Lower lobe of right lung (tissue), 2 donors: Measurements from ENCODE around the gene PEX11G. TPM values are rescaled to one million over a fixed set of nuclear protein-coding genes. Genes with fewer than 3 reads are reported as not detected.
A peak's percentile ranks its signal among the peaks of the same experiment; 100 is the strongest.

Source experiments
- ATAC-seq, 2 donors: fragments of 200-7000 bp; cut with Tn5 transposase; one replicate each; pipeline ENCODE4 v1.9.1; 2020 to 2022; ENCODE audit warnings: mild to moderate bottlenecking in 2 of 2, moderate library complexity in 2 of 2
- DNase-seq: peaks from one replicate; pipeline ENCODE4 v3.0.0-alpha.2; 2020
- H3K27ac ChIP-seq: fragments of 200-600 bp; one replicate; pipeline ENCODE4 v1.8.0; 2022
- H3K27me3 ChIP-seq: fragments of 200-600 bp; one replicate; pipeline ENCODE4 v1.8.0; 2022; ENCODE audit warnings: low read depth
- H3K36me3 ChIP-seq: fragments of 200-600 bp; one replicate; pipeline ENCODE4 v1.8.0; 2022; ENCODE audit warnings: mild to moderate bottlenecking
- H3K4me1 ChIP-seq: fragments of 200-600 bp; one replicate; pipeline ENCODE4 v1.8.0; 2022
- H3K4me3 ChIP-seq: fragments of 200-600 bp; one replicate; pipeline ENCODE4 v1.8.0; 2022; ENCODE audit warnings: mild to moderate bottlenecking
- H3K9me3 ChIP-seq: fragments of 200-600 bp; one replicate; pipeline ENCODE4 v1.8.0; 2022
- intact Hi-C: fragments of 100-400 bp; cut with DNase I; formaldehyde crosslinking; loops from one replicate; pipeline ENCODE4 v1.11.0; 2022
- total RNA-seq: library from RNA; stranded (reverse); fragmentation: NEBNext Ultra II Directional; extraction: Animal tissue kit (Norgen Biotek cat#: 25700); gene quantifications from one replicate; pipeline ENCODE4 v1.2.1, GENCODE V29; 2021
- TF ChIP-seq, protein P1 (sequence below): fragments of 200-600 bp; IDR thresholded peaks from one replicate; pipeline ENCODE4 v1.8.0; 2022; ENCODE audit warnings: antibody characterized with exemption, mild to moderate bottlenecking
- donor health status: DM: no; HTN: yes; CAD: no; lungs with severe emphysema.

PEX11G gene
- total RNA-seq, 1 donor from 2014 or later, result 3.8 TPM

DNA sequence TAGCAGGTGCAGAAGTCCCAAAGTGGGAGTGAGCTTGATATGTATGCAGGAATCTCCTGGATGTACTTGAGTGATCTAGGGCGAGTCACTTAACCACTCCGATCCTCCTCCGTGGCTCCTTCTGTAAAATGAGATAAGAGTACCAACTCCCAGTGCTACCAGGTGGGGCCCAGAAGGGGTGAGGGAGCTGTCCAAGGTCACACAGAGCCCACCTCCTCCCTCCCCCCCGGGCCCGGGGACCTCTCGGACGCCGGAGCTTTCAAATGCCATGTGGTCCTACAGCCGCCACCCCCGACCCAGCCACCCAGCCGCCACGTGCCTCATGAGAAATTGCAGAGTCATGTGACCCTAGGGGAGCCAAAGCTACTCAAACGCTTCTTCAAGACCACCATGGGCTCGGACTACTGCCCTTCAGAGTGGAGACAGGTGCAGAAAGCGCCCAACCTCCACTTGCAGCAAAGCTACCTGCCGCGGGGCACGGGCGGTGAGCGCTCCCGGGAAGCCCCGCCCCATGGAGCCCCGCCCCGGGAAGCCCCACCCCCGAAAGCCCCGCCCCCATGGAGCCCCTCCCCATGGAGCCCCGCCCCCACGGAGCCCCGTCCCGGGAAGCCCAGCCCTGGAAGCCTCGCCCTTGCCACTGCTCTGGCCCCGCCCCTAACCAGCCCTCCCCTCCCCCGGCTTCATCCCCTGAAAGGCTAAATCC lies 17.0 kb upstream of the PEX11G start:
- intact Hi-C loops, result no loop called here
- no peak for DNase-seq
- TF ChIP-seq, protein P1, sequence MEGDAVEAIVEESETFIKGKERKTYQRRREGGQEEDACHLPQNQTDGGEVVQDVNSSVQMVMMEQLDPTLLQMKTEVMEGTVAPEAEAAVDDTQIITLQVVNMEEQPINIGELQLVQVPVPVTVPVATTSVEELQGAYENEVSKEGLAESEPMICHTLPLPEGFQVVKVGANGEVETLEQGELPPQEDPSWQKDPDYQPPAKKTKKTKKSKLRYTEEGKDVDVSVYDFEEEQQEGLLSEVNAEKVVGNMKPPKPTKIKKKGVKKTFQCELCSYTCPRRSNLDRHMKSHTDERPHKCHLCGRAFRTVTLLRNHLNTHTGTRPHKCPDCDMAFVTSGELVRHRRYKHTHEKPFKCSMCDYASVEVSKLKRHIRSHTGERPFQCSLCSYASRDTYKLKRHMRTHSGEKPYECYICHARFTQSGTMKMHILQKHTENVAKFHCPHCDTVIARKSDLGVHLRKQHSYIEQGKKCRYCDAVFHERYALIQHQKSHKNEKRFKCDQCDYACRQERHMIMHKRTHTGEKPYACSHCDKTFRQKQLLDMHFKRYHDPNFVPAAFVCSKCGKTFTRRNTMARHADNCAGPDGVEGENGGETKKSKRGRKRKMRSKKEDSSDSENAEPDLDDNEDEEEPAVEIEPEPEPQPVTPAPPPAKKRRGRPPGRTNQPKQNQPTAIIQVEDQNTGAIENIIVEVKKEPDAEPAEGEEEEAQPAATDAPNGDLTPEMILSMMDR, result no peak

DNA sequence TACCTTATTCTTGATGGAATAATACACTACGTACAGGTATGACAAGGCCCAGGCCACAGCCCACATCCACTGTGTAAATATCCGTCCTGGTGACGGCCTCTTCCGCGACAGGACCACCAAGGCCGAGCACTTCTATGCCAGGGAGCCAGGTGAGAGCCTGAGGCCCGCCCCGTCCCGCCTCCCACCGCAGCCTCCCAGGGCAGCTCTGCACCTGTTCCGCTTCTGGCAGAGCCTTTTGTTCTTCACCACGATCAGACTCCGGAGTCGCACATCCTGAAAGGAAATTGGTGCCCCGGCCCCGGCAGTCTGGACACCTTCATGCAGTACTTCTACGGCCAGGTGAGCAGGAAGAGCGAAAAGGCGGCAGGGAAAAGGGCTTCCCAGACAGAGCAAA lies 16.4 kb upstream of the PEX11G start:
- DNase-seq, result no peak
- H3K4me3 ChIP-seq, result peak overlapping the region; percentile 29

More for the DNA sequence above, 17.0 kb upstream of the PEX11G start:
- Histone ChIP-seq H3K36me3 (no peaks in the 10 kb centered on the region), H3K27me3 (peaks cover 19% of the 10 kb centered on the region), H3K9me3 (no peaks in the 10 kb centered on the region), H3K4me3 (peak overlapping the region; percentile 29), H3K27ac (no peak overlapping the region), H3K4me1 (peaks cover 16% of the 10 kb centered on the region)
- ATAC-seq, result peak; percentile 74 to 78

DNA sequence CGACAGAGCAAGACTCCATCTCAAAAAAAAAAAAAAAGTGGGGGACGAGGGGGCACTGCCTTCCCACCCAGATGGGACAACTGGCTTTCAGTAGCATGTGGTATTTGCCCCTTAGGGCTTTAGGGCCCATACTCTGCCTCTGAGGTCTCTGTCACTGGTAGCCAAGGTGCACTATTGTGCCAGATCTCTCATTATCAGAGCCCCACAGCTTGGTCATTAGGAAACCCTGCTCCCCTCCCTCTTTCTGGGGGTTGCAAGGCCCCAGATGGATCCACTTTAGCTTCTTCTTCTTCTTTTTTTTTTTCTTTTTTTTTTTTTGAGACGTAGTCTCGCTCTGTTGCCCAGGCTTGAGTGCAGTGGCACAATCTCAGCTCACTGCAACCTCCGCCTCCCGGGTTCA lies 15.8 kb upstream of the PEX11G start:
- DNase-seq (no peak), ATAC-seq (no peak)
- H3K27me3 ChIP-seq, result peaks cover 28% of the 10 kb centered on the region
- TF ChIP-seq, protein P1, result no peak
- intact Hi-C loops, result no loop called here
- H3K9me3 ChIP-seq, result no peaks in the 10 kb centered on the region
- H3K4me1 ChIP-seq, result peaks cover 19% of the 10 kb centered on the region
- H3K27ac ChIP-seq, result no peak overlapping the region
- H3K4me3 ChIP-seq, result no peak overlapping the region
- H3K36me3 ChIP-seq, result no peaks in the 10 kb centered on the region

More for the DNA sequence above, 16.4 kb upstream of the PEX11G start:
- peaks cover 19% of the 10 kb centered on the region for H3K4me1 ChIP-seq
- H3K9me3 ChIP-seq, result no peaks in the 10 kb centered on the region
- H3K27me3 ChIP-seq, result peaks cover 25% of the 10 kb centered on the region
- intact Hi-C loops, result no loop called here
- ATAC-seq, result no peak
- no peaks in the 10 kb centered on the region for H3K36me3 ChIP-seq
- TF ChIP-seq, protein P1, result no peak
- H3K27ac ChIP-seq, result no peak overlapping the region

DNA sequence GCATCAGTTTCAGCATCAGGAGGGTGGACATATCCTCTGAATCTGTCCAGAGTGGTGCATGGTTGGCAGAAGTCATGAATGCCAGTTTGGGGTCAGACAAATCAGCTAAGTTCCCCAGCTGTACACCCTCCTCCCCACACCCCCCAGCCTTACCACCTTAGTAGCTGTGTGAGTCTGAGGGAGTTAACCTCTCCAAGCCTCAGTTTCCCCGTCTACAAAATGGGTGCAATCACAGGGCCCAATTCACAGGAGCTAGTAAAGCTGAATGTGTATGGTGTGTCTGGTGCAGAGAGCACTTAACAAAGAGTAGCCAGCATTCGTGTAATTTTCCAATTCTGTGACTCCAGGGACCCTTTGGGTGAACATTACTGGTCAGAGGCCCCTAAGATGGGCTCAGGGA lies 13.7 kb upstream of the PEX11G start:
- Histone ChIP-seq H3K4me1 (peaks cover 19% of the 10 kb centered on the region), H3K27me3 (peaks cover 28% of the 10 kb centered on the region), H3K9me3 (no peaks in the 10 kb centered on the region), H3K4me3 (no peak overlapping the region), H3K27ac (no peak overlapping the region), H3K36me3 (no peaks in the 10 kb centered on the region)
- TF ChIP-seq, protein P1, result no peak
- DNase-seq (no peak), ATAC-seq (no peak)
- intact Hi-C loops, result no loop called here

DNA sequence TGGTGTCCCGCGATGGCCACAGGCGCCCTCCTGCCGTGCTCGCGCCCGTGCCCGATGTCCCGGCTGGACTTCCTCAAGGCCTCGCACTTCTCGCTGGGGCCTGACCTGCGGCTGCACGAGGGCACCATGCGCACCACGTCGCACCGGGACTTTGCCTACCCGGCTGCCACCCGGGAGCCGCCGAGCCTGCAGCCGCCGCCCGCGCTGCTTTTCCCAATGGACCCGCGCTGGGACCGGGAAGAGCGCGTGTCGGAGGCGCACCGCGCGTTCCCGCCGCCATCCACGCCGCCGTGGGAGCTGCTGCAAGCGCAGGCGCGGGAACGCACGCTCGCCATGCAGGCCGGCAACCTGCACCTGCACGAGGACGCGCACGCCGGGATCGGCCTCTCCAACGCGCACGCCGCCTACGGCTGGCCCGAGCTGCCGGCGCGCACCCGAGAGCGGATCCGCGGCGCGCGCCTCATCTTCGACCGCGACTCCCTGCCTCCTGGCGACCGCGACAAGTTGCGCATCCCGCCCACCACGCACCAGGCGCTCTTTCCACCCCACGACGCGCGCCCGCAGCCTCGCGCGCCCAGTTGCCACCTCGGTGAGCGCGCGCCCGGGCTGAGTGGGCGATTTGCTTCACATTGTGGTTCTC lies 12.1 kb upstream of the PEX11G start:
- Histone ChIP-seq H3K9me3 (no peaks in the 10 kb centered on the region), H3K36me3 (no peaks in the 10 kb centered on the region), H3K27ac (no peak overlapping the region), H3K27me3 (peaks cover 28% of the 10 kb centered on the region), H3K4me1 (peaks cover 18% of the 10 kb centered on the region), H3K4me3 (peak overlapping the region; percentile 49)
- peak; percentile 59 for DNase-seq
- intact Hi-C loops, result no loop called here
- ATAC-seq, result peak; percentile 59 to 69
- TF ChIP-seq, protein P1, result no peak
